Caco-2 (cell line): Measurements from ENCODE around the gene PIBF1. TPM values are rescaled to one million over a fixed set of nuclear protein-coding genes. Genes with fewer than 3 reads are reported as not detected.

Experiments
- BruUV-seq: library from RNA; stranded (reverse); fragments of 400-500 nt; replicated peaks from 2 replicates; lab custom pipeline; 2021; lab: Mats Ljungman, UMichigan
- CTCF ChIA-PET: fragments of 300-600 bp; sonication (Branson Sonifier 250); formaldehyde crosslinking; loops from one replicate; lab custom pipeline; 2022; ENCODE audit warnings: antibody characterized with exemption; lab: Charles Lee
- POLR2A ChIA-PET: fragments of 300-600 bp; sonication (Branson Sonifier 250); formaldehyde crosslinking; loops from one replicate; lab custom pipeline; 2022; ENCODE audit warnings: antibody characterized with exemption; lab: Charles Lee
- DNase-seq, 2 experiments: peaks; one replicate each; pipeline versions ENCODE4 v3.0.0 to v3.0.0-alpha.2; 2020 to 2022
- H3K27me3 ChIP-seq: replicated peaks from 2 replicates; pipeline ENCODE4 v1.6.0; 2011; ENCODE audit warnings: low read length; ENCODE audit not compliant: control insufficient read depth, insufficient read depth
- H3K36me3 ChIP-seq: 2 replicates; pipeline ENCODE4 v1.5.1; 2011; ENCODE audit warnings: low read length; ENCODE audit not compliant: control insufficient read depth, insufficient read depth
- H3K4me1 ChIP-seq: fragments of 250-450 bp; sonication (Bioruptor Pico); 2 replicates; pipeline ENCODE4 v1.5.1; 2020; ENCODE audit warnings: mild to moderate bottlenecking
- H3K4me3 ChIP-seq: 2 replicates; pipeline ENCODE4 v1.5.1; 2011; ENCODE audit warnings: low read depth, mild to moderate bottlenecking, control low read depth, low read length
- H3K9me3 ChIP-seq: fragments of 250-450 bp; sonication (Bioruptor Pico); 2 replicates; pipeline ENCODE4 v1.5.1; 2020; ENCODE audit warnings: mild to moderate bottlenecking, moderate library complexity
- H3K27ac Mint-ChIP-seq: one replicate; pipeline ENCODE4 v1.8.0; 2022; ENCODE audit warnings: mixed read lengths; ENCODE audit not compliant: unreplicated experiment
- H3K27me3 Mint-ChIP-seq: one replicate; pipeline ENCODE4 v1.8.0; 2022; ENCODE audit warnings: mixed read lengths; ENCODE audit not compliant: insufficient read depth, unreplicated experiment
- H3K36me3 Mint-ChIP-seq: one replicate; pipeline ENCODE4 v1.8.0; 2022; ENCODE audit warnings: mild to moderate bottlenecking, mixed read lengths; ENCODE audit not compliant: insufficient read depth, unreplicated experiment
- H3K4me1 Mint-ChIP-seq: one replicate; pipeline ENCODE4 v1.8.0; 2022; ENCODE audit warnings: low read depth, mixed read lengths; ENCODE audit not compliant: unreplicated experiment
- H3K4me3 Mint-ChIP-seq: one replicate; pipeline ENCODE4 v1.8.0; 2022; ENCODE audit warnings: mild to moderate bottlenecking, moderate library complexity, mixed read lengths; ENCODE audit not compliant: unreplicated experiment
- H3K9me3 Mint-ChIP-seq: one replicate; pipeline ENCODE4 v1.8.0; 2022; ENCODE audit warnings: mixed read lengths; ENCODE audit not compliant: unreplicated experiment
- intact Hi-C: fragments of 100-400 bp; cut with micrococcal nuclease; formaldehyde crosslinking; loops from one replicate; pipeline ENCODE4 v1.10.0; 2022; ENCODE audit not compliant: unreplicated experiment
- total RNA-seq: library from RNA; stranded (reverse); gene quantifications from 2 replicates; pipeline ENCODE4 v1.2.3, GENCODE V29; 2022
- TF ChIP-seq, protein P1 (sequence below), 2 experiments: fragments of 200-600 bp in 1 of 2; IDR thresholded peaks; 1 replicate in 1 of 2; 2 replicates in 1 of 2; pipeline versions ENCODE4 v1.5.1 to v1.8.0; 2011 to 2022; ENCODE audit warnings: antibody characterized with exemption in 1 of 2, control low read depth in 1 of 2, inconsistent platforms in 1 of 2, low read depth in 1 of 2, low read length in 1 of 2, mild to moderate bottlenecking in 1 of 2, moderate library complexity in 1 of 2; ENCODE audit not compliant: insufficient read depth in 1 of 2, severe bottlenecking in 1 of 2, unreplicated experiment in 1 of 2

Gene PIBF1
- total RNA-seq, 1 experiment from 2014 or later = 13.4 TPM

DNA sequence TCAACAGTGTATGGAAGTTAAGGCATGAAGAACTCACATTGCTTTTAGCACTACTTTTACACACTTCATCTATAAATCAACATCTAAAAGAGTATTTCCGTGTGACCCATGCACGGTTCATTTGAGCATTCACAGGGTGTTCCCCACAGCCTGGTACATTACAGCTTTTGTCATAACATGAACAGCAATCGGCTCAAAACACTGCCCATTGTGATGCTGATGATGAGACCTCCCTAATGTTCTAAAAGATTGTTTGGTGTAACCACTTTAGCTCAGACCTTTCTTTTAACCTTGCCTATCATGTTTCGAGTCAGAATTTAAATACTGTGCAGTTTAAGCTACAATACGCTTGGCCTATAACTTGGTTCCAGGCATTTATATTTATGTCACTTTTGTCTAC lies 272.8 kb downstream of the PIBF1 start:
- no peak overlapping the region for H3K4me3 Mint-ChIP-seq
- Histone ChIP-seq H3K4me3 (no peak overlapping the region), H3K9me3 (no peaks in the 10 kb centered on the region), H3K36me3 (no peaks in the 10 kb centered on the region), H3K27me3 (no peaks in the 10 kb centered on the region), H3K4me1 (peaks cover 34% of the 10 kb centered on the region)
- peaks cover 14% of the 10 kb centered on the region for H3K36me3 Mint-ChIP-seq
- H3K9me3 Mint-ChIP-seq = no peaks in the 10 kb centered on the region
- H3K4me1 Mint-ChIP-seq = peaks cover 16% of the 10 kb centered on the region
- no peak overlapping the region for H3K27ac Mint-ChIP-seq
- ChIA-PET CTCF (no interaction called here), POLR2A (no interaction called here)
- DNase-seq = no peak
- intact Hi-C loops = loop anchor here (5.0 kb wide), 3 partner anchors 52 to 273 kb away; no protein-coding TSS in a partner anchor
- TF ChIP-seq, protein P1, sequence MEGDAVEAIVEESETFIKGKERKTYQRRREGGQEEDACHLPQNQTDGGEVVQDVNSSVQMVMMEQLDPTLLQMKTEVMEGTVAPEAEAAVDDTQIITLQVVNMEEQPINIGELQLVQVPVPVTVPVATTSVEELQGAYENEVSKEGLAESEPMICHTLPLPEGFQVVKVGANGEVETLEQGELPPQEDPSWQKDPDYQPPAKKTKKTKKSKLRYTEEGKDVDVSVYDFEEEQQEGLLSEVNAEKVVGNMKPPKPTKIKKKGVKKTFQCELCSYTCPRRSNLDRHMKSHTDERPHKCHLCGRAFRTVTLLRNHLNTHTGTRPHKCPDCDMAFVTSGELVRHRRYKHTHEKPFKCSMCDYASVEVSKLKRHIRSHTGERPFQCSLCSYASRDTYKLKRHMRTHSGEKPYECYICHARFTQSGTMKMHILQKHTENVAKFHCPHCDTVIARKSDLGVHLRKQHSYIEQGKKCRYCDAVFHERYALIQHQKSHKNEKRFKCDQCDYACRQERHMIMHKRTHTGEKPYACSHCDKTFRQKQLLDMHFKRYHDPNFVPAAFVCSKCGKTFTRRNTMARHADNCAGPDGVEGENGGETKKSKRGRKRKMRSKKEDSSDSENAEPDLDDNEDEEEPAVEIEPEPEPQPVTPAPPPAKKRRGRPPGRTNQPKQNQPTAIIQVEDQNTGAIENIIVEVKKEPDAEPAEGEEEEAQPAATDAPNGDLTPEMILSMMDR (IDR thresholded peaks at IDR 0.05; ENCODE audit: insufficient read depth in 1 of 2, low read depth in 1 of 2, low read length in 1 of 2, severe bottlenecking in 1 of 2, unreplicated experiment in 1 of 2) = no peak
- no TSS peak for BruUV-seq
- no peaks in the 10 kb centered on the region for H3K27me3 Mint-ChIP-seq

DNA sequence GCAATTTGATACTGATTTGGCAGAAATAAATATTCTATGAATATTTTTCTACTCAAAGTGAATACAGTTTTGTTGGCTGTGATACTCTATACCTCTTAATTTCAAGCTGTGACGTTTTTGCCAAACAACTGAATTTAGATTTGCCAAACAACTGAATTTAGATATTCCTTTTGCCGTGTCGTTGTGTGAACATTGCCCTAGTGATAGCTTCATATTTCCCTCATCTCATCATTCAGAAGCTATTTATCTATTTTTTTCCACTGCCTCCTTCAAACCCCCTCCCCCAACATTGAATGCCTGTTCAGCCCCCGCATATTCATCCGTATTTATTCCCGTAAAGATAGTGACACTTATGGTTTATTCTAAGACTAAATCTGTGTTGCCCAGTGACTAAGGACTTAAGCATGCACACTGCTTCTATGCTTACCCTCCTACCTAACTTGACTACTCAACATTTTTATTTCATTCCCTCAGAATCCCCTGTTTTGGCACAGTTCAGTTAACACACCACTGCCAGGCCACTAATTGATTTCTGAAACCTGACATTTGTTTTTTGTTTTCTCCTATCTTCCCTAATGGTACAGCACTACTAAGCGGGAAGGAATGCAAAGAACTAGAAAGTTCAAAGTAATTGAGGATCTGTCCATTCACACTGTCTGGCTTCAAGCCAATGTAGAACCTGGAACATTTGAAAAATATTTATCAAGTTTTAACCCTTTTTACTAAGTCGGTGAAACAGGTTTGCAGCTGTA lies 274.1 kb downstream of the PIBF1 start:
- TF ChIP-seq, protein P1 (IDR thresholded peaks at IDR 0.05; ENCODE audit: insufficient read depth in 1 of 2, low read depth in 1 of 2, low read length in 1 of 2, severe bottlenecking in 1 of 2, unreplicated experiment in 1 of 2) = no peak
- Histone ChIP-seq H3K36me3 (no peaks in the 10 kb centered on the region), H3K4me1 (peaks cover 34% of the 10 kb centered on the region), H3K27me3 (no peaks in the 10 kb centered on the region), H3K9me3 (no peaks in the 10 kb centered on the region), H3K4me3 (peak overlapping the region; percentile 11; the same call in 1 of the 2 replicates)
- CTCF ChIA-PET = no interaction called here
- no peak for DNase-seq
- Mint-ChIP-seq H3K4me1 (peaks cover 16% of the 10 kb centered on the region), H3K27ac (peak overlapping the region; percentile 85), H3K9me3 (no peaks in the 10 kb centered on the region), H3K4me3 (peak overlapping the region; percentile 73), H3K27me3 (no peaks in the 10 kb centered on the region), H3K36me3 (peaks cover 26% of the 10 kb centered on the region)
- intact Hi-C loops = loop anchor here (5.0 kb wide), 3 partner anchors 54 to 271 kb away; no protein-coding TSS in a partner anchor
- BruUV-seq = no TSS peak
- POLR2A ChIA-PET = no interaction called here

DNA sequence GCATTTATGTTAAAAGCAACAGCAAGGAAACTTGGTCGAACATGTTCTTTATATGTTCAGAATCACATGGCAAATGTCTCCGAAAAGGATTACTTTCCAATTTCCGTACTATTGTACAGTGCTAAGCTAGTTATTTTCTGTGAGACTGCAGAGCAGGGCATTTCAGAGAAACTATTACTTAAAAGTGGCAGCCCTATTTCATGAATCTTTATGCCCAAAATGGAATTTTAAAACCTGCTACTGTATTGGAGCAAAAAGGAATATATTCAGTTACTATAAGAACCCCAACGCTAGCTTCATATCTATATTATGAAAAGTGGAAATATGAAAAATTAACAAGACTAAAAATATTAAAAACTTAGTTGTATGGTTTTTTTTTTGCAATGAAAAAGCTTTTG lies 274.6 kb downstream of the PIBF1 start:
- no TSS peak for BruUV-seq
- Mint-ChIP-seq H3K27ac (peak overlapping the region; percentile 85), H3K9me3 (no peaks in the 10 kb centered on the region)

More for the DNA sequence above, 274.6 kb downstream of the PIBF1 start:
- Histone ChIP-seq H3K4me3 (no peak overlapping the region), H3K27me3 (no peaks in the 10 kb centered on the region), H3K9me3 (no peaks in the 10 kb centered on the region), H3K36me3 (no peaks in the 10 kb centered on the region), H3K4me1 (peaks cover 40% of the 10 kb centered on the region)
- ChIA-PET POLR2A (no interaction called here), CTCF (no interaction called here)
- Mint-ChIP-seq H3K27me3 (no peaks in the 10 kb centered on the region), H3K4me3 (peak overlapping the region; percentile 76), H3K4me1 (peaks cover 16% of the 10 kb centered on the region), H3K36me3 (peaks cover 32% of the 10 kb centered on the region)
- intact Hi-C loops = loop anchor here (5.0 kb wide), 3 partner anchors 54 to 271 kb away; no protein-coding TSS in a partner anchor
- DNase-seq = no peak
- TF ChIP-seq, protein P1 (IDR thresholded peaks at IDR 0.05; ENCODE audit: insufficient read depth in 1 of 2, low read depth in 1 of 2, low read length in 1 of 2, severe bottlenecking in 1 of 2, unreplicated experiment in 1 of 2) = no peak
